ENCODE results near the gene DCLRE1C.
"Not testable (repeated sequence)": the region's sequence is repeated elsewhere in the genome, so short reads cannot be mapped to it uniquely, and the experiment has no call there.

The DCLRE1C gene

DNA sequence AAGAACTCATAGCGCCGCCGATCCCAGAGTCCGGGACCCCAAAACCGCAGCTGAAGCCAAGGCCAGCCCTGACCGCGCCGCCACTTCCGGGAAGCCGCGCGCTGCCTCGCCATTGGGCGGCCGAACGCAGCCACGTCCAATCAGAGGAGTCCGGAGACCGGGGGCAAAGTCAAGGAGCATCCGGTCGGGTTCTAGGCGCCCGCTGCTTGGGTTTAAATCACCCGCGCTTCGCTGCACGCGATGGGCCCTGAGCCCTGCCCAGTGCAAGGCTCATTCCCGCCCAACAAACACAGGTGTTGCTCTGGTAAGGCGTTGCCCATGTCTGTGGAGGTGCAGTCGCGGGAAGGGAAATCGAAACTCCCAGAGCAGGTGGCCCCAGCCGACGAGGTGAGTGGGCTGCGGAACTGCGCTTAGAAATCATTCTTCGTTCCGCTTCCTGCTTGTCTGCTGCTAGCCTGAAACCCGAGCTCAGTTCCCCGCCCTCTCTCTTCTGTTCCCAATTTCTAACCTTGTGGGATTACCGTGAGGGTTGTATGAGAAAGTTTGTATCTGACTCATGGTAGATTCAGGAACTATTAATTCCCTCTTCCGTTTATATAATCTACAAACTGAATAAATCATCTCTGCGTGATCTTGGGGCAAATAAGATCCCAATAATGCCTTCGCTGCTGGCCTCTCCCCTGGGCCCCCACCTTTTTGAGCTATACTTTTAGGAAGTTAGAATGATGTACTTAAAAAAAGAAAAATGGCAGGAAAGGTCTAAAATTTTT lies at the start of gene DCLRE1C:
TSS of gene DCLRE1C (minus strand) at position 96 of the 770 bp plus-strand sequence. CDS start at position 10, 86 bp downstream.
- peak; percentile 95 for DNase-seq (ENCODE audit: low spot score)

DNA sequence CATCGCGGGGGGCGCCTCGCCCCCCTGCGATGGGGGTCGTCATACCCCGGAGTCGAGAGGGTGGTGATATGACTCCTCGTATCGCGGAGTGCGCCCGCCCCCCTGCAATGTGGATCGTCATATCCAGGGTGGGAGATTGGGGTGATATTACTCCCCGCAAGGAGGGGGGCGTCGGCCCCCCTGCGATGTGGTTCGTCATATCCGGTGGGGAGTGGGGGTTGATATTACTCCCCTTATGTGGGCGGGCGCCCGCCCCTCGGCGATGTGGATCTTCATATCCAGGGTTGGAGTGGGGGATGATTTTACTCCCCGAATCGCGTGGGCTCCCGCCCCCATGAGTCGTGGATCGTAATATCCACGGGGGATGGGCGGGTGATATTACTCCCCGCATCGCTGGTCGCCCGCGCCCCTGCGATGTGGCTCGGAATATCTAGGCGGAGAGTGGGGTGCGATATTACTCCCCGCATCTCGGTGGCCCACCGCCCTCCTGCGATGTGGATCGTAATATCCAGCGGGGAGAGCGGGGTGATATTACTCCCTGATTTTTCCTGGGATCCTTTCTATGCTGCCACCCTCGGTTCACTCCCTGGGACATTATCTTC lies 42.2 kb upstream of the DCLRE1C start:
- no peak for DNase-seq (ENCODE audit: low spot score)

GRCh38 chr10:14993500-14994455 lies 39.9 kb upstream of the DCLRE1C start:
- not testable (repeated sequence) for DNase-seq (ENCODE audit: low spot score)

- not testable (repeated sequence) for DNase-seq (ENCODE audit: low spot score)
Observed at GRCh38 chr10:14992336-14992735, 38.4 kb upstream of the DCLRE1C start.

GRCh38 chr10:14991035-14991749 lies 37.3 kb upstream of the DCLRE1C start:
- DNase-seq (ENCODE audit: low spot score): not testable (repeated sequence)

GRCh38 chr10:14989552-14989951 lies 35.7 kb upstream of the DCLRE1C start:
- DNase-seq (ENCODE audit: low spot score): not testable (repeated sequence)

GRCh38 chr10:14982744-14983143 lies 28.8 kb upstream of the DCLRE1C start:
- no peak for DNase-seq (ENCODE audit: low spot score)

GRCh38 chr10:14975672-14976273 lies 21.9 kb upstream of the DCLRE1C start:
- DNase-seq (ENCODE audit: low spot score): no peak

- DNase-seq (ENCODE audit: low spot score): not testable (repeated sequence)
Observed at GRCh38 chr10:14974153-14974998, 20.5 kb upstream of the DCLRE1C start.

- DNase-seq (ENCODE audit: low spot score): no peak
Observed at GRCh38 chr10:14971867-14972448, 18.1 kb upstream of the DCLRE1C start.

DNA sequence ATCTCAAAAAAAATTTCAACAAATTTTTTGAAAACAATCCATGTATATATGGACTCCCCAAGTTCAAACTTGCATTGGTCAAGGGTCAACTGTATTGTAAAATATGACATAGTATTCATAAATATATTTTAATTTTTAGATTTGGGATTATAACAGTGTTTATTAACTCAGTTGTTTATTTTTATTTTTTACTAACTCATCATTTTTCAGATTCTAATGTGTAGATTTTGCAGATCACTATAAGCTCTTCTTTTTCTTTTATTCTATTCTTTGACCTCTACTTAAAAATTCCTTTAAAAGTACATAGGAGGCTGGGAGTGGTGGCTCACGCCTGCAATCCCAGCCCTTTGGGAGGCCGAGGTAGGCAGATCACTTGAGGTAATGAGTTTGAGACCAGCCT lies 14.0 kb upstream of the DCLRE1C start:
- DNase-seq (ENCODE audit: low spot score): no peak

DNA sequence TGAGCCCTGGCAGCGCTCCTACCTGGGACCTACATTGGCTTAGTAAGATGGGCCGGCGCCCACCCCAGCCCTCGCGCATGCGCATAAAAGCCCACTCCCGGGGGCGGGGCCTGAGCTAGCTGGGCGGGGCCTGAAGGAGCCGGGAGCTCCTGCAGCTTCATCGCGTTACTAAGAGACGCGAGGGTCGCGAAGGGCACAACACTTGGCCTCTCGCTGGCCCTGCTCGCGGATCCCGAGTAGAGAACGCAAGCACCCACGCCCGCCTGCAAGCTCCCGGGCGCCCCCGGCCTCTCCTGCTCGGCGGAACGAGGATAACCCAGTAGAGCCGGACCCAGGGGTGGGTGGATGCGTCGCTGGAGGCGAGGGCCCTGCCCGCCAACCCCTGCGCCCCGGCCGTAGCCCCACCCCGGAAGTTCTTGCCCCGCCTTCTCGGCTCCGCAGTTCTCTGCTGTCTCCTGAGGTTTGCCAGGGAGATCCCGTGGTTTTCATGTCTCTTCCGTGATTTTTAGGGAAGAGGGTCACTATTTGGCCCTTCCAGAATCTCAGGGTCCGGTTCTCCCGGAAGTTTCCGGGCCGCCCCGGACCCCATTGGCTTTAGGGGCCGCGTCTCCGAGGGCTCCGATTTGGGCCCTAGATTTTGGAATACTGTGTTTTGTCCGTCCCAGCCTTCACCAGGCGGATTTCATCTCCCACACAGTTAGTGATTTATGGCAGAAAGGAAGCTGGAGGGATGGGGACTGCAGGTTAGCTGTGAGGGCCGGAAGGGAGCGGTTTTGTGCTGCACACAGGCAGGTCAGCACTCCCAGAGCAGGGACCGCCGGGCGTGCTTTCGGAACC lies 5.5 kb upstream of the DCLRE1C start, which contains the start of gene MEIG1:
TSS of gene MEIG1 (plus strand) at position 168 of the 837 bp plus-strand sequence. CDS start 7,081 bp downstream, outside the sequence.
- peak; percentile 97 for DNase-seq (ENCODE audit: low spot score)

- DNase-seq (ENCODE audit: low spot score): no peak
Observed at GRCh38 chr10:14958872-14959220, 5.0 kb upstream of the DCLRE1C start.

DNA sequence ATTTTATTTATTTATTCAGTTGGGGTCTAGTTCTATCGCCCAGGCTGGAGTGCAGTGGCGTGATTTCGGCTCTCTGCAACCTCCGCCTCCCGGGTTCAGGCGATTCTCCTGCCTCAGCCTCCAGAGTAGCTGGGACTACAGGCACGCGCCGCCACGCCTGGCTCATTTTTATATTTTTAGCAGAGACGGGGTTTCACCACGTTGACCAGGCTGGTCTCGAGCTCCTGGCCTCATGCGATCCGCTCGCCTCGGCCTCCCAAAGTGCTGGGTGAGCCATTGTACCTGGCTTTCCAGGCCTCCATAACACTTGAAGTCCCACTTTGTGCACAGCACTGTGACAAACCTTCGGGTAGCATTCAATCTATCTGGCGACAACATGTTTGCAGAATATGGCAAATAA lies 1.0 kb upstream of the DCLRE1C start:
- no peak for DNase-seq (ENCODE audit: low spot score)

DNA sequence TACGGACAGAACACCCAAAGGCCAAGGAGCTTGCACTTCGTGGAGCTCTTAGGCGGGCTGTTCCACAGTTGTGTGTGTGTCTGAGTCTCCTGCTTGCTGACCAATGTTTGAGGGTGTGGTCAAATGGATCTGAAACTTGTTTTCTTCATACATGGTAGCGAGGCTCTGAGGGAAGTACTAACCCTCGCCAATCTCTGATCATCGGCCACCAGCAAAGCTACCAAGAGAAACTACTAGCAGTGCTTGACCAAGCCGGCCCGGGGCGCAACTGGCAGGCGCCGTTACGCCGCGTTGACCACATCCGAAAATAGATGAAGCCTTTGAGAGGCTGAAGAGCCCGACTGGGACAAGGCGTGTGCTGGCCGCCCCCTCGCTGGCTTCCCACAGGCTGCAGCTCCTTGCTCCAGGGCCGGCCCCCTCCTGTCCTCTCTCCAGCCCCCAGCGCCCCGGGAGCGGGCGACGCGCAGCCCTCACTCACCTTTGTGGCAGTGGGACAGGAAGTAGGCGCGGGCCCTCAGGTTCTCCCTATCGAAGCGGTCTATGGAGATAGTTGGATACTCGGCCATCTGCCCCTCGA lies 384 bp downstream of the DCLRE1C start:
- peak; percentile 58 for DNase-seq (ENCODE audit: low spot score)

- no peak for DNase-seq (ENCODE audit: low spot score)
Observed at GRCh38 chr10:14952851-14953423, 959 bp downstream of the DCLRE1C start.

GRCh38 chr10:14949291-14949690 lies 4.6 kb downstream of the DCLRE1C start:
- no peak for DNase-seq (ENCODE audit: low spot score)

DNA sequence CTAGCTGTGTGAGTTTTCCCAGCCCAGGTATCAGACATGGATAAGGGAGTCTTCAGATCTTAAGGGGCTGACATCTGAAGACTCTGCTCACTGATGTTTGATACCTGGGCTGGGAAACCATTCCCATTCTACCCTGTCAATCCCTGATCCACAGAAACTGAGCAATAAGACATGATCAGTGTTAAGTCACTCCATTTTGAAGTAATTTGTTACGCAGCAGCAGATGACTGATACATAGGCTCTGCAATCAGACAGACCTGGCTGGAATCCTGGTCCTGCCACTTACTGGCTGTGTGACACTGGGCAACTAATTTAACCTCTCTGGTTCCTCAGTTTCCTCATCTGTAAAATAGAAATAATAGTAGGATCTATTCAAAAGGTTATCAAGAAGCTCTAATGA lies 6.6 kb downstream of the DCLRE1C start:
- DNase-seq (ENCODE audit: low spot score): no peak
